Ectodermal cell (in vitro differentiated cells): ENCODE measurements around the gene ITGB7.
A peak's percentile ranks its signal among the peaks of the same experiment; 100 is the strongest.

Source experiments
- H3K27ac ChIP-seq: 2 replicates; pipeline ENCODE4 v1.7.0; 2013; ENCODE audit warnings: mild to moderate bottlenecking, low read depth, low read length; ENCODE audit not compliant: insufficient read depth, poor library complexity, severe bottlenecking
- H3K27me3 ChIP-seq: 2 replicates; pipeline ENCODE4 v1.7.0; 2013; ENCODE audit warnings: mild to moderate bottlenecking, low read length; ENCODE audit not compliant: insufficient read depth, control insufficient read depth, poor library complexity, severe bottlenecking
- H3K36me3 ChIP-seq: one replicate; pipeline ENCODE4 v1.7.0; 2013; ENCODE audit warnings: low read length; ENCODE audit not compliant: control insufficient read depth, insufficient read depth
- H3K4me1 ChIP-seq: one replicate; pipeline ENCODE4 v1.7.0; 2013; ENCODE audit warnings: low read length; ENCODE audit not compliant: control insufficient read depth, insufficient read depth
- H3K4me3 ChIP-seq: 2 replicates; pipeline ENCODE4 v1.7.0; 2013; ENCODE audit warnings: low read depth, low read length, control low read depth; ENCODE audit not compliant: insufficient read depth
- H3K9me3 ChIP-seq: 2 replicates; pipeline ENCODE4 v1.7.0; 2013; ENCODE audit warnings: mild to moderate bottlenecking, low read length, moderate library complexity; ENCODE audit not compliant: control insufficient read depth
- WGBS, 2 experiments: methylation state at CpG; one replicate each; pipeline ENCODE4 v1.1.7; 2013; ENCODE audit warnings: missing lambda C conversion rate in 2 of 2; 5-methylcytosine and 5-hydroxymethylcytosine counted together

Gene ITGB7

GRCh38 chr12:53190108-53190729, 16.8 kb downstream of the ITGB7 start:
- Histone ChIP-seq H3K4me1 (peaks cover 3% of the 10 kb centered on the region), H3K27ac (no peak overlapping the region), H3K27me3 (peaks cover 5% of the 10 kb centered on the region), H3K4me3 (no peak overlapping the region), H3K36me3 (peaks cover 27% of the 10 kb centered on the region), H3K9me3 (no peaks in the 10 kb centered on the region)
- WGBS, 2 experiments: 51 to 52% methylated on average over 14 of the region's 14 CpGs

GRCh38 chr12:53187145-53187899, 19.7 kb downstream of the ITGB7 start:
- 94% methylated on average over 15 of the region's 15 CpGs for WGBS, 2 experiments
- peaks cover 43% of the 10 kb centered on the region for H3K36me3 ChIP-seq

GRCh38 chr12:53186745-53187144, 20.3 kb downstream of the ITGB7 start:
- WGBS, 2 experiments: 94 to 97% methylated on average over 4 of the region's 4 CpGs
- Histone ChIP-seq H3K27me3 (no peaks in the 10 kb centered on the region), H3K4me1 (peaks cover 17% of the 10 kb centered on the region), H3K36me3 (peaks cover 48% of the 10 kb centered on the region), H3K27ac (no peak overlapping the region), H3K9me3 (no peaks in the 10 kb centered on the region), H3K4me3 (no peak overlapping the region)

More at GRCh38 chr12:53187145-53187899, 19.7 kb downstream of the ITGB7 start:
- no peak overlapping the region for H3K4me3 ChIP-seq
- H3K27ac ChIP-seq: no peak overlapping the region
- H3K4me1 ChIP-seq: peaks cover 12% of the 10 kb centered on the region
- no peaks in the 10 kb centered on the region for H3K9me3 ChIP-seq
- no peaks in the 10 kb centered on the region for H3K27me3 ChIP-seq

- peaks cover 48% of the 10 kb centered on the region for H3K36me3 ChIP-seq
- no peak overlapping the region for H3K27ac ChIP-seq
- WGBS, 2 experiments: 91 to 97% methylated on average over 3 of the region's 3 CpGs
- H3K27me3 ChIP-seq: no peaks in the 10 kb centered on the region
- no peaks in the 10 kb centered on the region for H3K9me3 ChIP-seq
- peaks cover 21% of the 10 kb centered on the region for H3K4me1 ChIP-seq
- H3K4me3 ChIP-seq: no peak overlapping the region
Measured at GRCh38 chr12:53185582-53186153, 21.4 kb downstream of the ITGB7 start.

- H3K4me3 ChIP-seq: no peak overlapping the region
- H3K9me3 ChIP-seq: no peaks in the 10 kb centered on the region
- WGBS, 2 experiments: 94 to 96% methylated on average over 6 of the region's 6 CpGs
- H3K27me3 ChIP-seq: no peaks in the 10 kb centered on the region
- peaks cover 48% of the 10 kb centered on the region for H3K36me3 ChIP-seq
- no peak overlapping the region for H3K27ac ChIP-seq
- peaks cover 22% of the 10 kb centered on the region for H3K4me1 ChIP-seq
Measured at GRCh38 chr12:53184828-53185227, 22.2 kb downstream of the ITGB7 start.

- Histone ChIP-seq H3K36me3 (peaks cover 48% of the 10 kb centered on the region), H3K27ac (no peak overlapping the region), H3K4me1 (peaks cover 26% of the 10 kb centered on the region), H3K9me3 (no peaks in the 10 kb centered on the region), H3K27me3 (no peaks in the 10 kb centered on the region), H3K4me3 (peak overlapping the region; percentile 8)
- WGBS, 2 experiments: 92 to 97% methylated on average over 2 of the region's 2 CpGs
Measured at GRCh38 chr12:53182903-53183302, 24.1 kb downstream of the ITGB7 start.

GRCh38 chr12:53181935-53182334, 25.1 kb downstream of the ITGB7 start:
- Histone ChIP-seq H3K4me1 (peaks cover 26% of the 10 kb centered on the region), H3K27ac (no peak overlapping the region), H3K27me3 (no peaks in the 10 kb centered on the region), H3K4me3 (peak overlapping the region; percentile 71), H3K36me3 (peaks cover 38% of the 10 kb centered on the region), H3K9me3 (no peaks in the 10 kb centered on the region)
- WGBS, 2 experiments: 94 to 96% methylated on average over 2 of the region's 2 CpGs

- Histone ChIP-seq H3K27ac (peak overlapping the region; percentile 97), H3K27me3 (no peaks in the 10 kb centered on the region), H3K4me1 (peaks cover 26% of the 10 kb centered on the region), H3K9me3 (no peaks in the 10 kb centered on the region), H3K4me3 (peak overlapping the region; percentile 71), H3K36me3 (peaks cover 30% of the 10 kb centered on the region)
- 3 to 4% methylated on average over 57 of the region's 57 CpGs for WGBS, 2 experiments
Measured at GRCh38 chr12:53180931-53181645, 26.0 kb downstream of the ITGB7 start.

GRCh38 chr12:53180220-53180930, 26.7 kb downstream of the ITGB7 start, which contains the start of the genes CSAD and ZNF740:
Gene CSAD, minus strand, starts transcription at chr12:53180925. Its CDS starts 7,455 bp downstream, at chr12:53173470.
Gene ZNF740, plus strand, starts transcription at chr12:53180722. Its CDS starts 1,262 bp downstream, at chr12:53181984.
- Histone ChIP-seq H3K4me1 (peaks cover 26% of the 10 kb centered on the region), H3K36me3 (peaks cover 22% of the 10 kb centered on the region), H3K27me3 (no peaks in the 10 kb centered on the region), H3K27ac (peak within 1 kb of the TSS; percentile 97), H3K9me3 (no peaks in the 10 kb centered on the region), H3K4me3 (peak within 1 kb of the TSS; percentile 71)
- WGBS, 2 experiments: 1% methylated on average over 70 of the region's 70 CpGs
